ENCODE results near the gene EME2.
"Not testable (repeated sequence)": the region's sequence is repeated elsewhere in the genome, so short reads cannot be mapped to it uniquely, and the experiment has no call there.

Gene EME2, protein sequence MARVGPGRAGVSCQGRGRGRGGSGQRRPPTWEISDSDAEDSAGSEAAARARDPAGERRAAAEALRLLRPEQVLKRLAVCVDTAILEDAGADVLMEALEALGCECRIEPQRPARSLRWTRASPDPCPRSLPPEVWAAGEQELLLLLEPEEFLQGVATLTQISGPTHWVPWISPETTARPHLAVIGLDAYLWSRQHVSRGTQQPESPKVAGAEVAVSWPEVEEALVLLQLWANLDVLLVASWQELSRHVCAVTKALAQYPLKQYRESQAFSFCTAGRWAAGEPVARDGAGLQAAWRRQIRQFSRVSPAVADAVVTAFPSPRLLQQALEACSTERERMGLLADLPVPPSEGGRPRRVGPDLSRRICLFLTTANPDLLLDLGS

DNA sequence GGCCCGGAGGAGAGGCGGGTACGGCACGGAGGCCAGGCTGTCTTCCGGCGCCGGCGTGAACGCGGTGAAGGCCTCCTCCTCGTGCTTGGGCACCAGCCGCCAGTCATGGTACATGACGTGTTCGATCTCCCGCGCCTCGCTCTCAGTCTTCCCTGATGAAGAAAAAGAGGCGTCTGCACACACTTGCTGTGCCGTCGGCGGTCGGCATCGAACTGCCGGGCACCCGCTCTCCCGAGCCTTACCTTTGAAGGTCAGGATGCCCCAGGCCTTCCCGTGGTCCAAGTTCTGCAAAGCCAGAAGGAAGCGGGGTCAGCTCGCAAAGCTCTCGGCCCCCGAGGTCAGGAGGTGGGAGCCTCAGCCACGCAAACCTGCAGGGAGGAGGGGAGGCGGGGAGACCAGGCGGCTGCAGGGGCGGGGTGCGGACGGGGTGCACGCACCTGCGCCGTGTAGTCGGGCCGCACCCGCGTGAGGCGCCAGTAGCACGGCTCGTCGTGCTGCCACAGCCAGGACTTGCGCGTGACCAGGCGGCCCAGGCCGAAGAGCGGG, at the start of gene EME2:
Gene EME2, plus strand, starts transcription at position 449 of the 546 bp plus-strand sequence. CDS start 418 bp downstream, outside the sequence.
- peak; percentile 29 for DNase-seq (ENCODE audit: low spot score)

DNA sequence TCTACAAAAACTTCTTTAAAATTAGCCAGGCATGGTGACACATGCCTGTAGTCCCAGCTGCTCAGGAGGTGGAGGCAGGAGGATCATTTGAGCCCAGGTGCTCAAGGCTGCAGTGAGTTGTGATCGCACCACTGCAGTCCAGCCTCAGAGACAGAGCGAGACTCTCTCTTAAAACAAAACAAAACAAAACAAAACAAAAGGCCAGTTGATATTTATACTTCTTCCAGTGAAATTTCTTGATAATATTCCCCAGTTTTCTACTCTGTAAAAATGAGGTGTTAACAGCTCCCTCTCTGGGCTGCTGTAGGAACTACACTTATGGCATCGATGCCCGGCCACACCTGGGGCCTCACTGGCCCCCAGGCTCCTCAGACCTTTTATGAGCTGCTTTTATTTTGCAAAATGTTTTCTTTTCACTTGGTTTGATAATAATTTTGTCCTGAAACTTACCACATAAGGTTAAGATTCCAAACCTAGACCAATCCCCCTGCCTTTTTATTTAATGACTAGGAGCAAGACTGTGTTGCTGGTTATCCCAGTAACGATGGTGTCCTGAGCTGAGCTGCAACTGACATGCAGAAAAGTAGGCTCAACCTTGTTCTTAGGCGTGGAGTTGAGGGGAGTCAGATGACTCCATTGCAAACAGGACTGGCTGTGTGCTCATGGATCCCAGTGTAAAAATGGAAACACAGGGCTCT, 49.0 kb upstream of the EME2 start:
- DNase-seq (ENCODE audit: low spot score): peak; percentile 75

DNA sequence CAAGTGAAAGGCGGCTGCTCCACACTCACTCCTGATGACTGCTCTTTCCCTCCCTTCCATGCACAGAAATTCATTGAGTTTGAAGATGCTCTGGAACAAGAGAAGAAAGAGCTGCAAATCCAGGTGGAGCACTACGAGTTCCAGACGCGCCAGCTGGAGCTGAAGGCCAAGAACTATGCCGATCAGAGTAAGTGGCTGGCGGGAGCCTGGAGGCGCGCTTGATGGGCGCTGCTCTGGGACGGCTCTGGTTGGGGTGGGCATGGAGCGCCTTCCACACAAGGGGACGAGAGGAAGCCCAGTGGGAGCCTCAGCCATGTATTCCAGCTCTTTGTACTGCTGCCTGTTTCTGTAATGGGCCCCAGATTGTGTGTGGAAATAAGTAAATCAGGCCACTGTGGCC, 48.1 kb upstream of the EME2 start:
- DNase-seq (ENCODE audit: low spot score): no peak

DNA sequence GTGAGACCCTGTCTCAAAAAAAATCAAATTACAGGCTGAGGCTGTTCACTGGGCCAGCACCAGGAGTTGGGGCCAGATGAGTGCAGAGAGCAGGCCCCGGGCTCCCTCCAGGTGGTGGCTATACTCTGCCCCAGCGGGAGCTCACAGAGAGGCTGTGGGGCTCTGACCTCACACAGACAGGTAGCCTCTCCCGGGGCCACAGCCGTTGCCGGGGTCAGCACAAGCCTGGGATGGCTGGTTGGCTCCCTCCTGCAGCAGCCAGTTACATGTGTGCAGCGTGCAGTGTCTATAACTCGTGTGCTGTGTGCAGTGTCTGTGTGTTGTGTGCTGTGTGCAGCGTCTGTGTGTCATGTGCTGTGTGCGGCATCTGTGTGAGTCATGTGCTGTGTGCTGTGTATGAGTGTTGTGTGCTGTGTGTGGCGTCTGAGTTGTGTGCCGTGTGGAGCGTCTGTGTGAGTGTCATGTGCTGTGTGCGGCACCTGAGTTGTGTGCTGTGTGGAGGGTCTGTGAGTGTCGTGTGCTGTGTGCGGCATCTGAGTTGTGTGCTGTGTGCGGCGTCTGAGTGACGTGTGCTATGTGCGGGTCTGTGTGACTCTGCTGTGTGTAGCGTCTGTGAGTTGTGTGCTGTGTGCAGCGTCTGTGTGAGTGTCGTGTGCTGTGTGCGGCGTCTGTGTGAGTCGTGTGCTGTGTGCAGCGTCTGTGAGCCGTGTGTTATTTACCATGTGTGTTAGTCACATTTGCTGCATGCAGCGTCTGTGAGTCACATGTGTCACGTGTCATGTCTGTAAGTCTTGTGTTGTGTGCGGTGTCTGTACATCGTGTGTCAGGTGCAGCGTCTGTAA, 45.7 kb upstream of the EME2 start:
- DNase-seq (ENCODE audit: low spot score): no peak

DNA sequence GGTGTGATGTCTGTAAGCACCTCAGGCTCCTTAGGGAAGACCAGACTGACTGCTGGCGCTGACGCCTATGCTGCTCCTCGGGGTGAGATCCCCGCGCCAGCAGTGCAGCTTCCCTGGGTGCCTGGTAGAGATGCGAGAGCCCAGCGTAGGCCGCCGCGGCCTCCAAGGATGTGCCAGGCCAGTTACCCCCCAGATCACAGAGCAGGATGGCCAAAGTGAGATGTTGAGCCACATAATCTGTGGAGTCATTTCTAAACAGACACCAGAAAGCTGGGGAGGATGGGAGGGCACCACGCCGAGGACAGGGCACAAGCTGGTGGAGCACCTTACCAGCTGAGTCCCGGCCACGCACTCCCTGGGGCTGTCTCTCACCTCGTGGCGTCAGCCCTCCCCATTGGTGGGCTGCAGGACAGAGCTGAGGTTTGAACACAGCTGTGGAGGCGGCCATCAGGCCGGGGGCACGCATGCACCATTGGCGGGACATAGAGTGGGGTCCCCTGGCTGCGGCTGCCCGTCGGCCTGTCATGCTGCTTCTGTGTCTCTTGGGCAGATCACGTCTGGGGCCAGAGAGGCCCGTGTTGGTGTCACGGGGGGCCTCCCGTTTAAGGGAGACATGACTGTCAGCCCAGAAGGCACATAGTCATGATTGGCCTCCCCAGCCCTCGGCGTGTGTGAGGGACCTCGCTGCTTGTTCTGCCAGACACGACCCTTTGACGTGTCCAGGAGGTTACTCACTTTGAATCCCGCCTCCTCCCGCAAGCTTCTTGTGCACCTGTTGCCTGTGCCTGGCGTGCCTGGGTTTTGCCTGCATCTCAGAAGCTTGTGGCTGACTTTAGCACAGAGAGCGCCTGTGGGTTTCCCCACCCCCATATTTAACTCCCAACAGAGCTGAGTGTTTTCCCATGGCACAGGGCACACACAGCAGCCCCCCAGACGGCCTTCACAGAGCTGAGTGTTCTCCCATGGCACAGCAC, 44.7 kb upstream of the EME2 start:
- no peak for DNase-seq (ENCODE audit: low spot score)

DNA sequence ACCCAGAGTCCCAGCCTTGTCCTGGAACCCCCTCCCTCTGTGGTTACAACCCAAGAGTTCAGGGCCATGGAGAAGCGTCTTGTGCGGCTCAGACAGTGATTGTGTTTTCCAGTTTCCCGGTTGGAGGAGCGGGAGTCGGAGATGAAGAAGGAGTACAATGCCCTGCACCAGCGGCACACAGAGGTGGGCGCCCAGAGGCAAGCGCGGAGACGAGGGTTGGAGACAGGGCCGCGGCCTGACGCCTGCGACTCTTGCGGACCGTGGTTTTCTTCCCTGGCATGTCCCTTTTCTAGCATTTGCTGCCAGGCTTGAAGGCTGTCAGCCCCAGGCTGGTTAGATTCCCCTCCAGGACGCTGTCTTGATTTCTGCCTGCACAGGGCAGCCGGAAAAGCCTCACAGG, 43.6 kb upstream of the EME2 start:
- DNase-seq (ENCODE audit: low spot score): no peak

DNA sequence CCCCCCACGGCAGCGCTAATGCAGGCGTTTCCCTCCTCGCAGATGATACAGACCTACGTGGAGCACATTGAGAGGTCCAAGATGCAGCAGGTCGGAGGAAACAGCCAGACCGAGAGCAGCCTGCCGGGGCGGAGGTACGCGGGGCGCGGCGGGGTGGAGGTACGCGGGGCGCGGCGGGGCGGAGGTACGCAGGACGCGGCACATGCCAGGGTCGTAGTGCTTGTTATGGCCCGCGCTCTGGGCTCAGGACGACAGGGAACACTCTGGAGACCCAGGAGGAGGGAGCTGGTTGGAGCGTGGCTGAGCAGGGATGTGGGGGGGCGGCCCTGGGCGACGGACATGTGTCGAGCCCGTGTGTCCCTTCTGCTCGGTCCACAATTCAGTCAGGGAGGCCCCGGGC, 43.2 kb upstream of the EME2 start:
- DNase-seq (ENCODE audit: low spot score): no peak

DNA sequence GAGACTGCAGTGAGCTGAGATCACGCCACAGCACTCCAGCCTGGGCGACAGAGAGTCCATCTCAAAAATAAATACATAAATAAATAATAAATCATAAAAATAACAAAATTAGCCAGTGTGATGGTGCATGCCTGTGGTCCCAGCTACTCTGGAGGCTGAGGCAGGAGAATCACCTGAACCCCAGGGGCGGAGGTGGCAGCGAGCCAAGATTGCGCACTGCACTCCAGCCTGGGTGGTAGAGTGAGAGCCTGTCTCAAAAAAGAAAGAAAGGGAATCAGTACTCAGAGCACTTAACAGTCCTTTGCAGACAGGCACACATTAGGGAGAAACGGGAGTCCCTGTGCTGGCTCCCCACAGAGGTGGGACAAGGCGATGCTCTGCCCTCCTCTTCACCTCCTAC, 41.5 kb upstream of the EME2 start:
- no peak for DNase-seq (ENCODE audit: low spot score)

DNA sequence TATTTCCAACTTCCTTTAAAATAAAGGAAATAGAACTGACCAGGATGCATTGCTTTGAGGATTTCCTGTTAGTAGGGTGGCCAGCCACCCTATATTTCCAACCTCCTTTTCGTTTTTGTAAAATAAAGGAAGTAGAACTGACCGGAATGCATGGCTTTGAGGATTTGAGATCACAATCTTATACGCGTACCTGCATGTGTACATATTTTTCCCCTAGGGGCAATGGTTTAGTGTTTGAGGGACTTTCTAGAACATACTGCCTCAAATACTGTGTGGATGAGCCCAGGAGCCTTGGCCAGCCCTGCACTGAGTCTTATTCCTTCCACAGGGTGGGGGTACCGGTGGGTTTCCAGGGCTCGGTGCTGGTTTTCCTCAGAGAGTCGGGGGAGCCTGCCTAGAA, 41.0 kb upstream of the EME2 start:
- no peak for DNase-seq (ENCODE audit: low spot score)

DNA sequence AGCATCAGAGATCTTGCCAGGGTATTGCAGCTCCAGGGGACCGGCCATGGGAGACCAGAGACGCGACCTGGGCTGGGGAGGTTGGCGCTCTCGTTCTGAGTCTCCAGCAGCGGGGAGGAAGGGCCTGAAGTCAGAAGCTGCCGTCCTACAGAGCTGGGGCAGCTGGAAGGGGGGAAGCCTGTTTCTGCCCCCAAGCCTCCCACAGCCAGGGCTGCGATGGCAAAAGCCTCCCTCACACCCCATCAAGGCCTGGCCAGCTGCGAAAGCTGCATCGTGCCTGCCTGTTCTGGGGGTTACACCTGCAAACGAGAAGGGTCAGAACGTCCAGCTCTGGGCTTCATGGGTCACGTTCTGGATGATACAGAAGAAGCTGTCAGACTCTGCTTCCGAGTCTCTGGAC, 40.5 kb upstream of the EME2 start:
- DNase-seq (ENCODE audit: low spot score): no peak

DNA sequence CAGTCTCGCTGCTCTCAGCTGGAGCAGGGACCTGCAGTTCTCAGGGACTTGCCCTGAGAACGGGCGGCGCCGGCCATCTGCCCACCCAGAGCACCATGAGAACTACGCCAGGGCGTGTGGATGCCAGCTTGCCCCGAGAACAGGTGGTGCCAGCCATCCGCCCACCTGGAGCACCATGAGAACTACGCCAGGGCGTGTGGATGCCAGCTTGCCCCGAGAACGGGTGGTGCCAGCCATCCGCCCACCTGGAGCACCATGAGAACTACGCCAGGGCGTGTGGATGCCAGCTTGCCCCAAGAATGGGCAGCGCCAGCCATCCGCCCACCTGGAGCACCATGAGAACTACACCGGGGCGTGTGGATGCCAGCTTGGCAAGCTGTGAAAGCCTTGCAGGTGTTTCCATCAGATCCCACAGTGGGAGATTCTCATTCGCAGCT, 40.0 kb upstream of the EME2 start:
- not testable (repeated sequence) for DNase-seq (ENCODE audit: low spot score)

DNA sequence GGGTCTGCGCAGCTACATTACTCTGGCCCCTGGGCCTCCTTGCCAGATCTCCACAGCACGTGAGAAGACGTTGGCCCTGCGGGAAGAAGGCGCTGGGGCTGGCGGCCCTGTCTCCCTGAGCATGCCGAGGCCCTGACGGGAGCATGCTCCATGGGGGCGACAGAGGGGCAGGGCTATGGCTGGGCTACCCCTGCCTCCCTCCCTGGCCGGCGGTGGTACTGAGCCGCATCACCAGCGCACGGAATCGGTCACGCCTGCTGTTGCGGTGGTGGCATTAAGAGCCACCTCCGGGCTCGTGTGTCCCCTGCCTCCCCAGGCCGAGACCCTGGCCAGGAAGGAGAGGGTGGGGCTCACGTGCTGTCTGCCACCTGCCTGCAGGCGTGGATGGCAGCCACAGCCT, 38.5 kb upstream of the EME2 start:
- no peak for DNase-seq (ENCODE audit: low spot score)

DNA sequence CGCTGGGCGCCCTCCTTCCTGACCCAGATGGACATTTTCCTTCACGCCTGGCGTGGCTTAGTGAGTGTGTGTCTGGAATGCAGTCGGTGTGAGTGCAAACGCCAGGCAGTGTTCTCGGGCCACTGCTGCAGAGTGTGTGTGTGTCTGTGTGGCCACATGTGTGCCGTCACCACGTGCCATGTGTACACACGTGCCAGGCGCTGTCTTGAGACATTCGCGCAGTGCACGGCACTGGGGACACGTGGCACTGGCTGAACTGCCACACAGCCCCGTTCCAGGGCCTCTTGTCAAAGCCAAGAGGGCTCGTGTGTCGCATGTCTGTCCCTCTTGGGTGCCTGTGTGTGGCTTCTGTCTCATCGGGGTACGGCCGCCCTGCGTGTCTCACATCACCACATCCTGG, 37.8 kb upstream of the EME2 start:
- DNase-seq (ENCODE audit: low spot score): no peak

DNA sequence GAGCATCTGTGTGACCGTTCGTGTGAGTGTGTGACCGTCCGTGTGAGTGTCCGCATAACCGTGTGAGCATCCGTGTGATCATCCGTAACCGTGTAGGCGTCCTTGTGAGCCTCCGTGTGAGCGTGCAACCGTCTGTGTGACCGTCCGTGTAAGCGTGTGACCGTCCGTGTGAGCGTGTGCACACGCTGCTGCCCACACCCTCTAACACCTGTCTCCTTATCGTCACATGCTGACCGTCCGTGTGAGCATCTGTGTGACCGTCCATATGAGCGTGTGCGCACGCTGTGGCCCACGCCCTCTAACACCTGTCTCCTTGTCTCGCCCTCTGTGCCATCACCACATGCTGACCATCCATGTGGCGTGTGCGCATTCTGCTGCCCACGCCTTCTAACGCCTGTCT, 32.4 kb upstream of the EME2 start:
- no peak for DNase-seq (ENCODE audit: low spot score)

DNA sequence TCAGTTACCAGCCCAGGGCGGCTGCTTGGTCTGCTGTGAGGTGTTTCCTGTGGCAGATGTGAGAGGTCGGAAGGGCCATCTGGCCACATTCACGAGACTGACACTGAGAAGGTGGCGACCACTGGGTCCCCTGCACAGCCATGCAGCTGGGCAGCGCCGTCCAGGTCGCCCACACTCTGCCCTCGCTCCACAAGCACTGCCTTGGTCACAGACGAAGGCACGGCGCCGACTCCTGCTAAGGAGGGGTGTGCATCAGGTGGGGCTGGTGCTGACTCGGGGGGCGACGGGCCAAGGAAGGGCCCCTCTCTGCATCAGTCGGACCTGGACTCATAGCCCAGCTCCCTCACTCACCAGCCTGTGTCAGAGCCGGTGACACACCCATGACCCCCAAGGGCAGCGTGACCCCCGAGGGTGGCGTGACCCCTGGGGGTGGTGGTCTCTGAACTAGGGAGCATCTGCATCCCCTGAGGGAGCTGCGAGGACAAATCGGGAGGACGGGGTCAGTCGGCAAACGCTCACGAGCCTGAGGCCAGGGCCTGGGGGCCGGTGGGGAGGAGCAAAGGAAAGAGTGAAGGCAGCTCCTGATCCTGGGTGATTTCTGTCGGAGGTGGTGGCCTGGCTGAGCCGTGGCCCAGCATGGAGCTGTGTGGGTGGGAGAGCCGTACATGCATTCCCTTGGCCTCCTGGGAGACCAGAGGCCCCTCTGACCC, 31.7 kb upstream of the EME2 start:
- DNase-seq (ENCODE audit: low spot score): no peak

DNA sequence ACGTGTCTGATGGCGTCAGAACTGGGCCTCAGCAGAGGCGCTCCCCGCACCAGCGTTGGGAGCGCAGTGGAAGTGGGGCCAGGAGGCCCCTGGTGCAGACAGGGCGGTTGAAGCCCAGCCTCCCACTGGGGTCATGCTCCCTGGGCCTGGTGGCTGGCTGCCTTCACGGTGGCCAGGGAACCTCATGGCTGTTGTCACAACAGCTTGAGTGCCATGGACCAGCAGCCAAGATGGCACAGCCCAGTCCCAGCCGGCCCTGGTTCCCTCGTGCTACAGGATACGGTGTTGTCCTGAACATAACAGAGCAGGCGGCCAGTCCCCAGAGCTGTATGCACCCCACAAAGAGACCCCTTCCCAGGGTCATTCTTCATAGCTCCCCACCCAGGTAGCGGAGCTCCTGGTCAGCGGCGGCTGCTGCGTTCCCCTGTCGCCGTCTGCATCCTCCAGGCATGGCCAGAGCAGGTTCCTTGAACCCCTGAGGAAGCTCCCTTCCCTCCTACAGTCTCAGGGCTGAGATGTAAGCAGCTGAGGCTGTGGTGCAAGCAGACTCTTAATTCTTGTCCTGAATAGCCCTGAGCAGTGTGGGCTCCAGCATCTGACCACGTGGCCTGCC, 31.0 kb upstream of the EME2 start:
- no peak for DNase-seq (ENCODE audit: low spot score)

DNA sequence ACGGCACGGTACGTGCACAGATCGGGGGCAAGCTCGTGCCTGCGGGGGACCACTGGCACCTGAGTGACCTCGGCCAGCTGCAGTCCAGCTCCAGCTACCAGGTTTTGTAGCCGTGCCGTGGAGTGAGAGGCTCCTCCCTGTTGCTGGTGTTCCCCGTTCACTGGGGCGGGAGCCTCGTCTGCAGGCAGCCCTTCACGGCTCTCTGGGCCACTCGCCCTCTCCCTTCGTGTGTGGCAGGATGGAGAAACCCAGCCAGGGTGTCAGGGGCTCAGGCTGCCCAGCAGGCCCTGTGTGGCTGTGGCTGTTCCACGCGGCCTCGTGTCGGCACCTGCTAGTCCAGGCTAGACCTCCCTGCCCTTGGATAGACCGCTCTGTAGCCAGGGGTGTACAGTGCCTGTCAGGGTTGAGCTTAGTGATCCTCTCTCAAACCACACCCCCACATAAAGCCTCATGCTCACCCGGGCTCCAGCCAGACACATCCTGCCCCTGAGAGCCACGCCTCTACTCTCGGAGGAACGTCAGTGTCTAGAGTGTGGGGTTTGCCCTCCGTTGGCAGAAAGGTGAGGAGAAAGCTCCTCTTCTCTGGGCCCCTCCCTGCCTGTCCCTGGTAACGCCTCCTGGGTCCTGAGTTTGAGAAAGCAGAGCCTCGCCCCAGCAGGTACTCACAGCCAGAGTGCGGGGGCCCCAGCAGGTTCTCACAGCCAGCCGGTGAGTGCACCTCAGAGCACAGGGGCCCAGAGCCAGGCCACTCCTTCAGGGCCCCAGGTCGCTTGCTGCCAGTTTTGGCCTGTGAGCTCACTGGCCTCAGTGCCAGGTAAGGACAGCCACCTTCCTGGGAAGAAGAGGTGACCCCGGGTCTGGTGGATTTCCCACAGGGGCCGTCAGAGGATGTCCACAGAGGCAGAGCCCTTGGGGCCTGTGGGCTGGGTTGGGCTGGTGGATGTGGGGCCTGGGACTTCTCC, 29.0 kb upstream of the EME2 start:
- DNase-seq (ENCODE audit: low spot score): no peak

DNA sequence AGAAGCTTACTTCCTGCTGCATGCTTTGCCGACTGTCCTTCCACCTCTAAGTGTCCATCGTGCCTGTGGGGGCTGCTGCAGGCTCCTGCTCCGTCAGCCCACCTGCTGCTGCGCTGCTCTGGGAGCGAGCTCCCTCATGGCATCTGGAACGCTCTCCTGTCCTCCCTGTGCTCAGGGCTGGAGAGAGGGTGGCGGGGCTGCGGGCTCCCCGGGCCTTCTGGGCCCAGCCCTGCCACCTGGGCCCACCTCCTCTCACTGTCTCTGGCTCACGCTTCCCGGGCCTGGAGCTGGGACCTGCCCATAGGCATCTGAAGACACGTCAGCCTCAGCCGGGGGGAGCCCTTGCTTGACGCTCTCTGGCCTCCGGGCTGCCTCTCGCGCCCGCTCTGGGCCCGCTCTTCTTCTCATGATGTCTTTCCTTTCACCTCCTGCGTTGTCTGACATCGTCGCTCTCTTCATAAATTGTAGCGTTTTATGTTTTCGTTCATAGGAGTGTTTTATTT, 28.2 kb upstream of the EME2 start:
- no peak for DNase-seq (ENCODE audit: low spot score)

Data from GM03348 (cell line).